Cortex of kidney (tissue), 1 donor: Measurements from ENCODE around the gene CSMD2.

ENCODE experiments used
- DNase-seq: peaks from one replicate; lab custom pipeline; 2025; lab: John Stamatoyannopoulos, UW

The CSMD2 gene

GRCh38 chr1:33684396-33685179, 480.4 kb downstream of the CSMD2 start:
- no peak for DNase-seq

- no peak for DNase-seq
Observed at GRCh38 chr1:33683913-33684312, 481.1 kb downstream of the CSMD2 start.

GRCh38 chr1:33682371-33682770, 482.7 kb downstream of the CSMD2 start:
- DNase-seq: no peak

- DNase-seq: no peak
Observed at GRCh38 chr1:33680281-33680840, 484.7 kb downstream of the CSMD2 start.

GRCh38 chr1:33670567-33670966, 494.5 kb downstream of the CSMD2 start:
- no peak for DNase-seq

GRCh38 chr1:33668695-33669094, 496.3 kb downstream of the CSMD2 start:
- no peak for DNase-seq

- DNase-seq: no peak
Observed at GRCh38 chr1:33667386-33668282, 497.4 kb downstream of the CSMD2 start.

- no peak for DNase-seq
Observed at GRCh38 chr1:33666616-33667015, 498.4 kb downstream of the CSMD2 start.

GRCh38 chr1:33661811-33662454, 503.1 kb downstream of the CSMD2 start:
- DNase-seq: no peak

GRCh38 chr1:33660956-33661355, 504.1 kb downstream of the CSMD2 start:
- DNase-seq: no peak

GRCh38 chr1:33660244-33660643, 504.8 kb downstream of the CSMD2 start:
- no peak for DNase-seq

GRCh38 chr1:33659641-33660040, 505.4 kb downstream of the CSMD2 start:
- no peak for DNase-seq

GRCh38 chr1:33657833-33658232, 507.2 kb downstream of the CSMD2 start:
- DNase-seq: no peak

- DNase-seq: no peak
Observed at GRCh38 chr1:33656467-33657005, 508.5 kb downstream of the CSMD2 start.

- no peak for DNase-seq
Observed at GRCh38 chr1:33655496-33655895, 509.5 kb downstream of the CSMD2 start.

GRCh38 chr1:33654267-33654834, 510.7 kb downstream of the CSMD2 start:
- no peak for DNase-seq

GRCh38 chr1:33653226-33653625, 511.8 kb downstream of the CSMD2 start:
- no peak for DNase-seq

GRCh38 chr1:33650708-33651107, 514.3 kb downstream of the CSMD2 start:
- no peak for DNase-seq

- no peak for DNase-seq
Observed at GRCh38 chr1:33649759-33650158, 515.3 kb downstream of the CSMD2 start.

- no peak for DNase-seq
Observed at GRCh38 chr1:33643216-33643615, 521.8 kb downstream of the CSMD2 start.

GRCh38 chr1:33641104-33641830, 523.8 kb downstream of the CSMD2 start:
- no peak for DNase-seq
